ENCODE data around the gene TWIST2.

GRCh38 chr2:238890131-238890530, 42.2 kb downstream of the TWIST2 start:
- TF ChIP-seq, protein P1, sequence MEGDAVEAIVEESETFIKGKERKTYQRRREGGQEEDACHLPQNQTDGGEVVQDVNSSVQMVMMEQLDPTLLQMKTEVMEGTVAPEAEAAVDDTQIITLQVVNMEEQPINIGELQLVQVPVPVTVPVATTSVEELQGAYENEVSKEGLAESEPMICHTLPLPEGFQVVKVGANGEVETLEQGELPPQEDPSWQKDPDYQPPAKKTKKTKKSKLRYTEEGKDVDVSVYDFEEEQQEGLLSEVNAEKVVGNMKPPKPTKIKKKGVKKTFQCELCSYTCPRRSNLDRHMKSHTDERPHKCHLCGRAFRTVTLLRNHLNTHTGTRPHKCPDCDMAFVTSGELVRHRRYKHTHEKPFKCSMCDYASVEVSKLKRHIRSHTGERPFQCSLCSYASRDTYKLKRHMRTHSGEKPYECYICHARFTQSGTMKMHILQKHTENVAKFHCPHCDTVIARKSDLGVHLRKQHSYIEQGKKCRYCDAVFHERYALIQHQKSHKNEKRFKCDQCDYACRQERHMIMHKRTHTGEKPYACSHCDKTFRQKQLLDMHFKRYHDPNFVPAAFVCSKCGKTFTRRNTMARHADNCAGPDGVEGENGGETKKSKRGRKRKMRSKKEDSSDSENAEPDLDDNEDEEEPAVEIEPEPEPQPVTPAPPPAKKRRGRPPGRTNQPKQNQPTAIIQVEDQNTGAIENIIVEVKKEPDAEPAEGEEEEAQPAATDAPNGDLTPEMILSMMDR (IDR thresholded peaks at IDR 0.05; ENCODE audit: low read length) = no peak
- no peak for TF ChIP-seq EZH2 (IDR thresholded peaks at IDR 0.05; ENCODE audit: borderline replicate concordance, low read length)

All from OCI-LY1 (cell line).